ENCODE data around the gene PRUNE1. TPM values are rescaled to one million over a fixed set of nuclear protein-coding genes. Genes with fewer than 3 reads are reported as not detected.

Gene PRUNE1
- total RNA-seq, 2 donors from 2014 or later = 20.4 to 21.5 TPM

- Histone ChIP-seq H3K9ac (ENCODE audit: low read depth in 2 of 2, low read length in 2 of 2) (no peak overlapping the region), H3K27me3 (no peaks in the 10 kb centered on the region), H3K36me3 (peaks cover 25% of the 10 kb centered on the region), H3K9me3 (no peaks in the 10 kb centered on the region), H3K4me3 (no peak overlapping the region), H3K27ac (no peak overlapping the region), H3K4me1 (no peaks in the 10 kb centered on the region)
- intact Hi-C loops (cut with DNase I) = no loop called here
- DNase-seq = no peak
- TF ChIP-seq, protein P1, sequence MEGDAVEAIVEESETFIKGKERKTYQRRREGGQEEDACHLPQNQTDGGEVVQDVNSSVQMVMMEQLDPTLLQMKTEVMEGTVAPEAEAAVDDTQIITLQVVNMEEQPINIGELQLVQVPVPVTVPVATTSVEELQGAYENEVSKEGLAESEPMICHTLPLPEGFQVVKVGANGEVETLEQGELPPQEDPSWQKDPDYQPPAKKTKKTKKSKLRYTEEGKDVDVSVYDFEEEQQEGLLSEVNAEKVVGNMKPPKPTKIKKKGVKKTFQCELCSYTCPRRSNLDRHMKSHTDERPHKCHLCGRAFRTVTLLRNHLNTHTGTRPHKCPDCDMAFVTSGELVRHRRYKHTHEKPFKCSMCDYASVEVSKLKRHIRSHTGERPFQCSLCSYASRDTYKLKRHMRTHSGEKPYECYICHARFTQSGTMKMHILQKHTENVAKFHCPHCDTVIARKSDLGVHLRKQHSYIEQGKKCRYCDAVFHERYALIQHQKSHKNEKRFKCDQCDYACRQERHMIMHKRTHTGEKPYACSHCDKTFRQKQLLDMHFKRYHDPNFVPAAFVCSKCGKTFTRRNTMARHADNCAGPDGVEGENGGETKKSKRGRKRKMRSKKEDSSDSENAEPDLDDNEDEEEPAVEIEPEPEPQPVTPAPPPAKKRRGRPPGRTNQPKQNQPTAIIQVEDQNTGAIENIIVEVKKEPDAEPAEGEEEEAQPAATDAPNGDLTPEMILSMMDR (IDR thresholded peaks at IDR 0.05) = no peak
Measured at GRCh38 chr1:150964164-150964489, 44.1 kb upstream of the PRUNE1 start.

GRCh38 chr1:150965605-150966004 lies 42.6 kb upstream of the PRUNE1 start:
- TF ChIP-seq, protein P1 (IDR thresholded peaks at IDR 0.05) = no peak
- Histone ChIP-seq H3K27ac (no peak overlapping the region), H3K9me3 (no peaks in the 10 kb centered on the region), H3K4me1 (no peaks in the 10 kb centered on the region), H3K27me3 (no peaks in the 10 kb centered on the region), H3K4me3 (no peak overlapping the region), H3K9ac (ENCODE audit: low read depth in 2 of 2, low read length in 2 of 2) (no peak overlapping the region), H3K36me3 (peaks cover 25% of the 10 kb centered on the region)
- no peak for DNase-seq
- intact Hi-C loops (cut with DNase I) = no loop called here

GRCh38 chr1:150966011-150966410 lies 42.2 kb upstream of the PRUNE1 start:
- TF ChIP-seq, protein P1 (IDR thresholded peaks at IDR 0.05) = no peak
- H3K4me1 ChIP-seq = peaks cover 3% of the 10 kb centered on the region
- H3K36me3 ChIP-seq = peaks cover 25% of the 10 kb centered on the region
- no peak overlapping the region for H3K27ac ChIP-seq
- H3K27me3 ChIP-seq = no peaks in the 10 kb centered on the region
- no peak overlapping the region for H3K4me3 ChIP-seq
- DNase-seq = no peak
- H3K9ac ChIP-seq (ENCODE audit: low read depth in 2 of 2, low read length in 2 of 2) = no peak overlapping the region
- intact Hi-C loops (cut with DNase I) = no loop called here
- no peaks in the 10 kb centered on the region for H3K9me3 ChIP-seq

- DNase-seq = no peak
- H3K27me3 ChIP-seq = no peaks in the 10 kb centered on the region
- no peak overlapping the region for H3K9ac ChIP-seq (ENCODE audit: low read depth in 2 of 2, low read length in 2 of 2)
- H3K27ac ChIP-seq = no peak overlapping the region
- peaks cover 19% of the 10 kb centered on the region for H3K4me1 ChIP-seq
- intact Hi-C loops (cut with DNase I) = no loop called here
- H3K4me3 ChIP-seq = no peak overlapping the region
- TF ChIP-seq, protein P1 (IDR thresholded peaks at IDR 0.05) = no peak
- no peaks in the 10 kb centered on the region for H3K9me3 ChIP-seq
- peaks cover 18% of the 10 kb centered on the region for H3K36me3 ChIP-seq
Measured at GRCh38 chr1:150967936-150968335, 40.3 kb upstream of the PRUNE1 start.

- Histone ChIP-seq H3K27ac (no peak overlapping the region), H3K4me1 (peaks cover 23% of the 10 kb centered on the region), H3K27me3 (no peaks in the 10 kb centered on the region), H3K9ac (ENCODE audit: low read depth in 2 of 2, low read length in 2 of 2) (no peak overlapping the region), H3K4me3 (no peak overlapping the region), H3K36me3 (peaks cover 18% of the 10 kb centered on the region), H3K9me3 (no peaks in the 10 kb centered on the region)
- TF ChIP-seq, protein P1 (IDR thresholded peaks at IDR 0.05) = no peak
- DNase-seq = no peak
- intact Hi-C loops (cut with DNase I) = no loop called here
Measured at GRCh38 chr1:150968491-150968890, 39.8 kb upstream of the PRUNE1 start.

DNA sequence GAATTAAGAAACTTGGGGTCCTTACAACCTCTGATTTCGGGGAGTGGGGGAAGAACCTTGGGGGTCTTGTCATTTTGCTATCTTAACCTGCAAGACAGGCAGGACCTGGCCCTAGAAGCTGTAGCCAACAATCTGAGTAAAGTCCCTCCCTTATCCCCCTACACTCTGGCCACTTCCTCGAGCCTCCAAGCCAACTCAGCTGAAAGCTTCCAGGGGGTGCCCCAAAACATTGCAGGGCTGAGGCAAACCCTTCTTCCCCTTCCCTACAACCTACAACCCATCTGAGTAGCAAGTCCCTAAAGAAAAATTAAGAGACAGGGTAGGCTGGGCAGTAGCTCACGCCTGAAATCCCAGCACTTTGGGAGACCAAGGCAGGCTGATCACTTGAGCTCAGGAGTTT lies 38.6 kb upstream of the PRUNE1 start:
- H3K9ac ChIP-seq (ENCODE audit: low read depth in 2 of 2, low read length in 2 of 2) = no peak overlapping the region
- DNase-seq = no peak
- H3K9me3 ChIP-seq = no peaks in the 10 kb centered on the region
- H3K4me3 ChIP-seq = no peak overlapping the region
- H3K36me3 ChIP-seq = peaks cover 18% of the 10 kb centered on the region
- no peaks in the 10 kb centered on the region for H3K27me3 ChIP-seq
- H3K4me1 ChIP-seq = peaks cover 23% of the 10 kb centered on the region
- TF ChIP-seq, protein P1 (IDR thresholded peaks at IDR 0.05) = no peak
- intact Hi-C loops (cut with DNase I) = loop anchor here (10.0 kb wide), 1 partner anchor 45 kb away; the partner anchor contains the start of gene SETDB1
- H3K27ac ChIP-seq = no peak overlapping the region

Measured in colonic mucosa (tissue), 4 donors.